GM19467 (cell line): ENCODE data around the gene SPHK2.

Experiments
- ATAC-seq: cut with Tn5 transposase; IDR thresholded peaks from one replicate; pipeline ENCODE4 v1.9.1; 2021; ENCODE audit warnings: mild to moderate bottlenecking, moderate library complexity; ENCODE audit not compliant: unreplicated experiment

Gene SPHK2

GRCh38 chr19:48635966-48636858 is 16.9 kb downstream of the SPHK2 start:
- no peak for ATAC-seq

DNA sequence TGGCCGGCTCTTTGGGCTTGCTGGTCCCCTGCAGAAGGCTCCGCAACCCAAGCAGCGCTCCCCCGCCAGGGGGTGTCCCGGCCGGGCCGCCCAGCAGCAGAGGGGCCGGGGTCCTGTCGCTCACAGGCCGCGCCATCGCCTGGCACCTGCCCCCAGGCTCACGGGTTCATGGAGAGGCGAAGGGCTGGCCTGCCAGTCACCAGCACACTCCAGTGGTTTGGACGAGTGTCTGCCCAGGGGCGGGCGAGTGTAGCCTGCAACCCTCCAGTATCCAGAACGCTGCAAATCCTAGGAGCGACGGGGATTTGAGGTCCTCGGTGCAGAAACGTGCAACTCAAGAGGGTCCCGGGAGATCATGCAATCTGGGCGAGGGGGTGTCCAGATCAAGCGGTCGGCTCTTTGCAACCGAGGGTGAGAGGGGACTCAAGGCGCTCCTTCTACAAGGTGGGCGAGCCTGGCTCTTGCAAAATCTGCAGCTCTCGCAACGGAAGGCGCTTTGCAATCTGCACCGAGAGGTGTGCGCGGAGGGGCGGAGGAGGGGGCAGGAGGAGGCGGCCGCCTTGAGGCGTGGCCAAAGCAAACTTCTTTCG is 17.6 kb downstream of the SPHK2 start, which contains the start of gene DBP:
TSS of gene DBP (minus strand) at position 521 of the 590 bp plus-strand sequence. CDS start at position 136, 385 bp downstream.
- no peak for ATAC-seq

- peak; percentile 73 for ATAC-seq
These were observed 18.2 kb downstream of the SPHK2 start for GRCh38 chr19:48637449-48637947.

GRCh38 chr19:48637948-48638830 is 18.9 kb downstream of the SPHK2 start:
- peak; percentile 19 for ATAC-seq

DNA sequence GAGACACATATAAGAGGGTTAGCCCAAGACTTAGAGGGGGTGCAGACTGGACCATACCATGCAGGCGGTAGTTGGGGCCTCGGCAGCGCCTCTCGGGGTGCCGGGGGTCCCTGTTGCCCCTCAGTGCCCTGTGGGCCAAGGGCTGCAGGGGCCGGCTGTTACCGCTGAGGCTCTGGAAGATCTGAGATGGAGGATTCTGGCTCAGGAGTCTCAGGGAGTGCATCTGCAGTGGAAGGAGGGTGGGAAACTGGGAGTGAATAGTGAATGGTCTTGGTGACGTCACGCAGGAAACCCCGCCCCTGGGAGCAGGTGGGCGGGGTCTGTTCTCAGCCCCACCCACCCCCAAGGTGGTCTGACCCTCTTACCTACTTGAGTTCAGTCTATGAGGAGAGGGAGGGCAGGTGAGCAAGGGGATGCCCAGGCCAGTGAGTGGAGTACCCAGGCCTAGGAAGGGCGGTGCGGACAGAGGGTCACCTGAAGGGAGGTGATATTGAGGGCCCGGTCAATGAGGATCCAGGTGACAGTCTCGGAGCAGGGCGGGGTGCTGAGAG is 19.6 kb downstream of the SPHK2 start:
- ATAC-seq: no peak

DNA sequence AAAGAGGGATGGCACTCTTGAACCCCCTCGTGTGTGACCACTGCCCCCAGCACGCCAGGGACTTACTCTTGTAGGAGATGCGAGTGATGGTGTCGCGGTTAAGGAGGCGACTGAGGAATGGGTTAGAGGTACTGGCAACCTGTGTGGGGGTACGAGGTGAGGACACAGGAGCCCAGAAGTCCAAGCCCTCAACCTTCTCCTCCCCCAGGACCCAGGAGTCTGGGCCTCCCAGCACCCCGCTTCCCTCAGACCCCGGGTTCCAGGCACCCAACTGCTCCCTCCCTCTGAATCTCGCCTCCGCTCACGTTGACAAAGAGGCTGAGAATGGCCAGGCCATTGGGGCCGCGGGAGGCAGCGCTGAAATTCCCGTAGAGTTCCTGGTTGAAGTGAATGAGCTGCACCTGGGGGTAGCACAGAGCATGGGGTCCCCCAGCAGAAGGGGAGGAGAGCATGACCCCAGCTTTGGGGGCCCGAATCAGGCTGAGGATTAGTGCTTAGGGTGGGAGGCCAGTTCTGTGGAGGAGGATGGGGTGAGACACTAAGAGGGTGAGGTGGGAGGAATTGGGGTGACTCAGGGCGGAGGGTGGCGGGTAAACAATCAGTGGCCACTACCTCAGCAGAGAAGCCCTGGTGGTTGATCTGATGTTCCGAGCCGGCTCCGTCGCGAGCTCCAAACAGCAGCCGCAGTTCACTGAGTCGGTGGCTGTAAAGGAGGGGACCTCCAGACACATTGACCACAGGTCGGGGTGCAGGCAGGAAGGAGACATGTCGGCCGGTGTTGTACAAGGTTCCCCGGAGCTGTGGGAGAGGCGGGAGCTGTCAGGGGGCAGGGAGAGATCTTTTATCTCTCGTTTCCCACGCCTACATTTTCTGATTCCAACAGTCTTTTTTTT is 20.4 kb downstream of the SPHK2 start:
- no peak for ATAC-seq

DNA sequence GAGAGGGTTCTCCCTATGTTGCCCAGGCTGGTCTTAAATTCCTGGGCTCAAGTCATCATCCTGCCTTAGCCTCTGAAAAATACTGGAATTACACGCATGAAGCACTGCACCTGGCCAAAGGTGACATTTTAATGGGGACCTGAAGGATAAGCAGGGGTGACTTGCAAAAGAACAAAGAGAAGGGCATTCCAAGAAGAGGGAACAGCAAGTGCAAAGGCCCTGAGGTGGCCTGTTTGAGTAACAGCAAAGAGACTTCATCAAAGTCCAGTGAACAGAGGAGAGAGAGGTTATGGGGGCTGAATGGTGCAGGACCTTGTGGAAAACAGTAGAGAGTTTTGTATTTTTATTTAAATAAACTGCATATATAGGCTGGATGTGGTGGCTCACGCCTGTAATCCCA is 22.5 kb downstream of the SPHK2 start:
- ATAC-seq: no peak

GRCh38 chr19:48642862-48643261 is 23.6 kb downstream of the SPHK2 start:
- no peak for ATAC-seq

DNA sequence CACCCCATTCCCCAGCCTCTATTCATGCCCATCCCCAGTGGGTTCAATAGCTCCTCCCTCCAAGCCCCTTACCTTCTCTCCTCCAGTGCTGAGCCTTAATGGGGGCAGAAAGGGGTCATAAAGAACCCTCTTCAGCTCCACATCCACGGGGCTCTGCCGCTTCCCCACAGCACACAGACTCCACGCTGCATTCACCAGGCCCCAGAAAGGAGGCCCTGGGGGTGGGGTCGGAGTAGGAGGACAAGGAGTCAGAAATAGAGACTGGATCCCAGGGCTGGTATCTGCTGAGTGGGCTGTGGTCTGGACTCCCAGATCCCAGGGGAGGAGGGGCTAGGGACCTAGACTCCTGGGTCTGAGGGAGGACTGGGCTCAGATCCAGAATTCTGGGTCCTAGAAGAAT is 25.0 kb downstream of the SPHK2 start:
- no peak for ATAC-seq

DNA sequence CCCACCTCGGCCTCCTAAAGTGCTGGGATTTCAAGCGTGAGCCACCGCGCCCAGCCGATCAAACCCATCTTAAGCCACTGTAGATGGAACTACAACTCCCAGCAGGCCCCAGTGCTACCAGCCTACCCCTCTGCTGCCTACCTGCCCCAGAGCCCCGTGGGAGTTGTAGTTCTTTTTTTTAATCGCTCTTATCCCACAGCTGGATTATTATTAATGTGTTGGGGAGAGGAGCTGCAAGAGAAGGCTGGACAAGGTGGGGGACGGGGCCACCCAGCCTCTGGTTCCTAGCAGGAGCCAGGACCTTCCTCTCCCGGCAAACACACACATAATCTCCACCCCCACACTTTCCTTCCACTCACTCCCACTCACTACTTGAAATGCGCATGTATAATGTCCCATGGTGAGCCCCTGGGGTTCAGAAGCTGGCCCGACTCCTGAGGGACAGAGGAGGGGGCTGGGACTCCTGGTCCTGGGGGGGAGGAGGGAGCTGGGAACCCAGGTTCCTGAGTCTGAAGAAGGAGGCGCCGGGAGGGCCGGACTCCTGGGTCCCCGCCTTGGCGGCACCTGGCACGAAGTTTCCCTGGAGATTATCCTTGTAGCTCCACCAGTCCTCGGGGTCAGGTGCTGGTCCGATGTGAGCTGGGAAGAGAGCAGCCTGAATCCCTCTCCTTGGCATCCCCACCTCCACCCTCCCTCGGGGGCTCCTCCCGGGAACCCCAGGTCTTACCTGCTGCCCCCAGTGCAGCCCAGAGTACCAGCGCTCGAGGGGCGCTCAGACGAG is 25.7 kb downstream of the SPHK2 start:
- no peak for ATAC-seq

- no peak for ATAC-seq
These were observed 26.3 kb downstream of the SPHK2 start for GRCh38 chr19:48645620-48646000.

DNA sequence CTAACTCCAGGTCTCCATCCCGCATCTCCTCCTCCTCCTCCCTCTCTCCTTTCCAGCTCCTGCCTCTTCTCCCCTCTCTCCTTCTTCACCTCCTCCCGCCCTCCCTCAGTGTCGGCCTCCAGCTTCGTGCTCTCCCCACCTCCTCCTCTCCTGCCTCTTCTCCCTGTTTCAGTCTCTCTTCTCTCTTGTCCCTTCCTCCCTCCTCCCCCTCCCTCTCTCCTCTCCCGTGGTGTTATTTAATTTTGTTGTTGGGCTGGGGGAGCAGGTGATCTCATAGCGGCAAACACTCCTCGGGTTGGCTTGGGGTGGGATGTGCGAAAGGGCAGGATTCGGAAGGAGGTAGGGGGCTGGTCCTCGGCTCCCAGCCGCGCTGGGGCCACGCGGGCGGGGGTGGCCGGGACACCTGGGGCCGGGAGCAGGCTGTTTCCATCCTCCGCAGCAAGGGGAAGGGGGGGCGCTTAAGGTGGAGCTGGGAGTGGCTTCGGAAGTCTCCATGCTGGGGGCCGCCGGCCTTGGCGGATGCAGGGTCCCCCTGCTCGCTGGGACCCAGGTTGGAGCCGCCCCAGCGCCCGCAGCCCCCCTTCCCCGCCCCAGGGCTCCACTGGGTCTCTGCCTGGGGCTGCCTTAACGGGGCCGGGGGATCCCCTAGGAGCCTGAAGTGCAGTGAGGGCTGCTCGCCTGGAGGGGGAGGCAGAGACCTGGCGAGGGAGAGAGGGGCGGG is 26.9 kb downstream of the SPHK2 start, which contains the start of gene CA11:
TSS of gene CA11 (minus strand) at position 187 of the 721 bp plus-strand sequence. CDS start 555 bp downstream, outside the sequence.
- peak; percentile 64 for ATAC-seq

DNA sequence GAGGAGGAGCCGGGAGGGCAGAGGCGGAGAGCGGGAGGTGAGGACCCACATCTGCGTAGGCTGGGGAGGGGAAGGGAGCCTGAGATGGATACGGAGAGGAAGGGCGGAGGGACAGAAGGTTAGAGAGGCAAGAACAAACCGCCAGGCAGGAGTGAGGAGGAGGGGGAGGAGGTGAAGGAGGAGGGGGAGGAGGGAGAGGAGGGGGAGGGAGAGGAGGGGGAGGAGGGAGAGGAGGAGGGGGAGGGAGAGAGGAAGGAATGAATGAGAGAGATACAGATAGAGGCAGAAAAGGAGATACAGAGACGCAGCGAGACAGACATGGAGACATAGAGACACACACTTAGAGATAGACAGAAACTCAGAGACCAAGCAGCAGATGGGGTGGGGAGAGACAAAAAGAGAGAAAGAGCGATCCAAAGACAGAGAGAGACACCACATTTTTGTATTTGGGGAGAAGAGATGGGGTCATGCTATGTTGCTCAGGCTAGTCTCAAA is 27.5 kb downstream of the SPHK2 start:
- ATAC-seq: no peak

- ATAC-seq: no peak
These were observed 28.8 kb downstream of the SPHK2 start for GRCh38 chr19:48648134-48648533.

DNA sequence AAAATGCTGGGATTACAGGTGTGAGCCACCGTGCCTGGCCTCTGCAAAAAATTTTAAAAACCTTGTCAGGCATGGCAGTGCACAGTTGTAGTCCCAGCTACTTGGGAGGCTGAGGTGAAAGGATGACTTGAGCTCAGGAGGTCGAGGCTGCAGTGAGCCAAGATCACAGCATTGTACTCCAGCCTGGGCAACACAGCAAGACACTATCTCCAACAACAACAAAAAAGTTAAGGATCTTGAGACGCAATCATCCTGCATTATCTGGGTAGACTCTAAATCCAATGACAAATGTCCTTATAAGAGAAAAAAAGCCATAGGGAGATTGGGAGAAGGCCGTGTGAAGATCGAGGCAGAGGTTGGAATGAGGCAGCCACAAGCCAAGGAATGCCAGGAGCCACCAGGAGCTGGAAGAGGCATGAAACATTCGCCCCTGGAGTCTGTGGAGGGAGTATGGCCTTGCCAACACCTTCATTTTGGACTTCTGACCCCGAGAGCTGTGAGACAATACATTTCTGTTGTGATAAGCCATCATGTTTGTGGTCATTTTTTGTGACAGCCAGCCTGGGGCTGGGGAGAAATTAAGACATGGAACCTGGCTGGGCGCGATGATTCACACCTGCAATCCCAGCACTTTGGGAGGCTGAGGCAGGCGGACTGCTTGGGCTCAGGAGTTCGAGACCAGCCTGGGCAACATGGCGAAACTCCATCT is 31.8 kb downstream of the SPHK2 start:
- no peak for ATAC-seq

- no peak for ATAC-seq
These were observed 32.4 kb downstream of the SPHK2 start for GRCh38 chr19:48651683-48652048.

- no peak for ATAC-seq
These were observed 35.2 kb downstream of the SPHK2 start for GRCh38 chr19:48654299-48655059.
